ENCODE measurements around the gene DUOXA2.
"Not testable (repeated sequence)": the region's sequence is repeated elsewhere in the genome, so short reads cannot be mapped to it uniquely, and the experiment has no call there.

DUOXA2 gene

DNA sequence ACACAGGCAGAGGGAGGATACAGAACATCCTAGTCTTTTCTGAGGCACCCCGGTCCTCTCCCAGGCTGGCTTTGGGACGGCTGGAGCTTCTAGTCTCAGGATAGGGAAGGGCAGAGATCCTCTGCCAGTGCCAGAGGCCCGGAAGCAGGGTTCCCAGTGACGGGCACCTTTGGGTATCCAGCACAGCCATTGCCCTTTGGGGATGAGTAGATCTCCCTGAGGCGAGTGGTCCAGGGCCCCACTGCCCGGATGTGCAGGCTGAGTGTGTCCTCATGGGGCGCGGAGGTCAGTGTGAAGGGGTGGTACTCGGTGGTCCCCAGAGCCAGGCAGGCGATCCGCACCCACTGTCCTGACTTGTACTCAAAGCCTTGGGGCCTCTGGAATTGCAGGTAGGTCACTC lies 18.5 kb upstream of the DUOXA2 start:
- DNase-seq (ENCODE audit: low read depth, low spot score) = no peak

GRCh38 chr15:45097466-45097865 lies 16.7 kb upstream of the DUOXA2 start:
- no peak for DNase-seq (ENCODE audit: low read depth, low spot score)

- no peak for DNase-seq (ENCODE audit: low read depth, low spot score)
These were observed 14.5 kb upstream of the DUOXA2 start for GRCh38 chr15:45099549-45100165.

DNA sequence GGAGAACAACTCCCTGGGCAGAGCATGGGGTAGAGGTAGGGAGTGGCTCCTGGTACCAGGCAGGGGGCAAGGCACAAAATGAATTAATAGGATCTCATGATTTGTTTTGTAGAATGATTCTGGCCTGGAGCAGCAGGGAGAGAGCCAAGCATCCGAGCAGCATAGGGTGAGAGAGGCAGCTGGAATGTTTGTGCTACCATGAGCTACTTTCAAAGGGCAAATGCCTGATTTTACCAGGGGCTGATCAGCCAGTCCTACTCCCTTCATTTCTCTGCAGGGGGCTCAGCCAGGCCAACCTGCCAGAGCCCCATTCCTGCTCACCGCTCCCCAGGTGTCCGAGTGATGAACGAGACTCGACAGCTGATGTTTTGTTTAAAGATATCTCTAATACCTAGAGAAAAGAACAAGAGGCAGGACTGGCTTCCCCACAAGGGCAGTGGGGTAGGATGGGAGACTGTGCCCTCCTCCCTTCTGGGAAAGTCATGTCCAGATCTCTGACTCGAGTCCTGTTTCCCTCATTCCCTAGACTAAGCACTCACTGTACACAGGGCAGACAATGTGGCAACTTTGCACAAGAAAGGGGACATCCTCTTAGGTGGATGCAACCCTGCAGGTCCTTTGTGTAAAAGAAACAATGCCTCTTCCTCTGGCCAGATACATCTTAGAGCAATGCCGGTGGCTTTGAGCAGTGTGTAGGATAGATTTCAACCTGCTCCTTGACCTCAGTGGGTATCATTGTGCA lies 13.1 kb upstream of the DUOXA2 start:
- DNase-seq (ENCODE audit: low read depth, low spot score) = no peak

GRCh38 chr15:45101749-45102148 lies 12.4 kb upstream of the DUOXA2 start:
- no peak for DNase-seq (ENCODE audit: low read depth, low spot score)

GRCh38 chr15:45102226-45102625 lies 11.9 kb upstream of the DUOXA2 start:
- DNase-seq (ENCODE audit: low read depth, low spot score) = no peak

- DNase-seq (ENCODE audit: low read depth, low spot score) = not testable (repeated sequence)
These were observed 10.0 kb upstream of the DUOXA2 start for GRCh38 chr15:45104170-45104569.

DNA sequence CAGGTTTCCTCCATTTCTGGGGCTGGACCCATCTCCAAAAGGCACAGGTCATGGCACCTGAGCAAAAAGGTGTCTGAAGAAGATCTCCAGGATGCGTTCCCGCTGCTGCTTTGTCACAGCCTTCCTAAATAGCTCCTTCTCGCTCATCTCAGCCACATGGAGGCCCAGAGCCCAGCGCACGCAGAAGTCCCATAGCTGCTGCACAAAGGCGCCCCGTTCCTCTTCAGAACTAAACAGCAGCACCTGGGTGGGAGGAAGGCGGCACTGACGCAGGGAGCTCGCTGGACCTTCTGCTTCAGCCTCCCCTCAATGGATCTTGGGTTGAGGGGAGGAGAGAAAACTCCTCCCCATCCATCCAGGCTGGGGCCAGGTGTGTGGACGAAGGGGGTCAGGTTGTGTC lies 8.5 kb upstream of the DUOXA2 start:
- DNase-seq (ENCODE audit: low read depth, low spot score) = no peak

- no peak for DNase-seq (ENCODE audit: low read depth, low spot score)
These were observed 7.9 kb upstream of the DUOXA2 start for GRCh38 chr15:45106002-45106790.

DNA sequence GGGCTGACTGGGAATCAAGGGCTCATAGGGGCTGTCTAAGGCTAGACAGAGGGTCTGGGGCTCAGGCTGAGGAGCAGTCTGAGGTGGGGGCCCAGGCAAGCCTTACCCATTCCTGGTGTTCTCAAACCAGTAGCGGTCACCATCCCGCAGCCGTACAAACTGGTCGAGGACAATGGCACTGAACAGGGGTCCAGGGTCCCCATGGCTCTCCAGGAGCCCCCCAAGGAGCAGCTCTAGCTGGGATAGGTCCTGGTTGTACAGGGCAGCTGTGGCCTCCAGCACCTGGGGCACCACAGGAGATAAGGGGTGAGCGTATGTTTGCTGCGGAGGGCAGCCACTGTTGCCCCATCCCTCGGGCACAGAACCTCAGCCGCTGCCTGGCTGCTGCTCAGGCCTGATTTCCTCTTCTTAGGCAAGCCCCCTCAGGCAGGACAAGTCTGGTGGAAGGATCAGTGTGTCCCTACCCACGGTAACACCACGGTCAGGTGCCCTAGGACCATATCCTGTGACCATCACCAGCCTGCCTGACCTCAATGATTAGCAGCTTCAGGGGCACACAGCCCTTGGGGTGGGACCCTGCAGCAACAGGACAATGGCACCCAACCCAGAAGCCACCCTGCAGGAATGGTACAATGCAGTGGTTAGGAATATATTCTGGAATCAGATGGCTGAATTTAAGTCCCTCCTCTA lies 6.0 kb upstream of the DUOXA2 start:
- DNase-seq (ENCODE audit: low read depth, low spot score) = no peak

DNA sequence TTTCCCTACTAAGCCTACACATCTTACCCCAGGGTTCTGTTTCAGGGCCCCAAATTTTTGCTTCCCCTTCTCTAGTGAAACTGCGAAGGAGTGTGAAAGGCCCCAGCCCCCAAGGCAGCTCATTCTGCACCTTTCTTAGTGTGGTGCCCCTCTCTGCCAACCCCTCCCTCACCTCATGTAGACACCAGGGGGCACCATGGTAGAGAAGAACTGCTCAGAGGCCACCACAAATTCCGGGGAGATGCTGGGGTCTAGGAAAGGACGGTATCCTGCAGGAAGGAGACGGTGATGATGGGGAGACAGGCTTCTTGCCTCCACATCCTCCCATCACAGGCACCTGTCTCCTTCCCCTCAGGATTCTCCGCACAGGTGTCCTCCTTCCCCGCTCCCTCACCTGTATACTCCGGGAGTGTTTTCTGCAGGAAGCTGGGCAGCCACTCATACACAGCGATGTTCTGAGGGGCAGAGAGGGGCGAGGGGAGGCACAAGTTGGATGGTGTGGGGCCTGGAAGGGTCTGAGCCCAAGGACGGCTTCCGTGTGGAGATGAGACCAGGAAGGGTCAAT lies 3.8 kb upstream of the DUOXA2 start:
- no peak for DNase-seq (ENCODE audit: low read depth, low spot score)

DNA sequence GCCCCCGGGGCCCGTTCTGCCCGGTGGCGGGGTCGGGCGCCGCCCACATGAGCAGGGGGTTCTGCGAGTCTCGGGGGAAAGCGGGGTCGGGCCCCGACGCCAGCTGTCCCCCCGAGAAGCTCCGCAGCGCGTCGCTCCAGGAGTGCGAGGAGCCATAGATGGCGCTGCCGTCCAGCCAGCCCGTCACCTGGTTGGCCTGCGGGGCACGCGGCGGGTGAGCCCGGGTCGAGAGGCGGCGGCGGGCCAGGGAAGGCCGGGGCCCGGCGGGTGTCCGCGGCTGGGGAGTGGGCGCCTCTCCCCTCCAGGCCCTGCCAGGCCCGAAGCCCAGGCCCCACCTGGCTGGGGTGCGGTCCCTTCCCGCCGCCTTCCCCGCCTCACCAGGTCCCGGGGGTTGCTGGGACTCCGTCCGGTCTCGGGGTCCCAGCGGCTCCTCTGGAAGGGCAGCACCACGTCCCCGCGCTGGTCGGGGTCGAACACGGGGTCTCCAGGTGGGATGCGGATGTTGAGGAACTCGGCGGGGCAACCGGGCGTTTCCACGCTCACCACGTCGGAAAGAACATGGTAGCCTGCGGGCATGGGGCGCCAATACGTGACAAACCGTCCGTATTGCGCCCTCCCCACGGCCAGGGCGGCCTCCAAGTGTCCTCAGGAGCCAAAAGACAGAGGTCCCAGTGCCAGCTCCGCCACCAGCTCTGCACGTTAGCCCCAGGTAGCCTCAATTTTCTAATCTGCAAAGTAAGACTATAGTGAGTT lies 2.6 kb upstream of the DUOXA2 start:
- no peak for DNase-seq (ENCODE audit: low read depth, low spot score)

- DNase-seq (ENCODE audit: low read depth, low spot score) = no peak
These were observed 2.0 kb upstream of the DUOXA2 start for GRCh38 chr15:45112143-45112590.

DNA sequence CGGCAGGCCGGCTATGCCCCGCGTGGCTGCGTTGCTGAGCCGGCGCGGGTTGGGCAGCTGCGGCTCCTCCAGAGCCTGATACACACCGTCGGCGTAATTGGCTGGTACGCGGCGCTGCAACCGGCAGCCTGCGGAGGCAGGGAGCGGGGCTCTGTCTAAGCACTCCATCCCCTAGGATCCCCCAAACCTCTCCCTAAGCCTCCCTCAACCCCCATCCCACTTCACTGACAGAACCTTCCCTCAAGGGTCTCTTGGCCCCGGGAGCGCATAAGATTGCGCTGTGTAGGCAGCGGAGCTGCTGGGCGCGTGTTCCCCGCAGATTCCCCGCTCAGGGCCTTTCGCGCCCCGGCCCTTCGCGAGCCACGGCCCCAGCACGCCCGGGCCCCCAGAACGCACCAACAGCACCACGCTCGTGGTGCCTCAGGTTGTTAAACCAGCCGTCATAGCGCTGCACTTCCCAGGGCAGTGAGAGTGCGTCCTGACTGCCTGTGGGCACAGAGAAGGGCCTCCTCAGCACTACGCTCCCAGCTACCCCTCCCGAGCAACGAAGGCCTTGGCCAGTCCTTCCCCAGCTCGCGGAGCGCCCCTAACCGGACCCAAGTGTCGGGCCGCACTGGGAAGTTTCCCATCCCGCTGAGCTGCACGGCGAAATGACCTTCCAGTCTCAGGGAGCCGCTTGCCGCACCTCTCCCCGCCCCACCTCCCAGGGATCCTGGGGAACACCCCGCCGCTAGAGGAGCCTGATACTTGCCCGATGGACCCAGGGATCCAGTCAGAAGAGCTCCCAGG lies 1.3 kb upstream of the DUOXA2 start:
- DNase-seq (ENCODE audit: low read depth, low spot score) = no peak

DNA sequence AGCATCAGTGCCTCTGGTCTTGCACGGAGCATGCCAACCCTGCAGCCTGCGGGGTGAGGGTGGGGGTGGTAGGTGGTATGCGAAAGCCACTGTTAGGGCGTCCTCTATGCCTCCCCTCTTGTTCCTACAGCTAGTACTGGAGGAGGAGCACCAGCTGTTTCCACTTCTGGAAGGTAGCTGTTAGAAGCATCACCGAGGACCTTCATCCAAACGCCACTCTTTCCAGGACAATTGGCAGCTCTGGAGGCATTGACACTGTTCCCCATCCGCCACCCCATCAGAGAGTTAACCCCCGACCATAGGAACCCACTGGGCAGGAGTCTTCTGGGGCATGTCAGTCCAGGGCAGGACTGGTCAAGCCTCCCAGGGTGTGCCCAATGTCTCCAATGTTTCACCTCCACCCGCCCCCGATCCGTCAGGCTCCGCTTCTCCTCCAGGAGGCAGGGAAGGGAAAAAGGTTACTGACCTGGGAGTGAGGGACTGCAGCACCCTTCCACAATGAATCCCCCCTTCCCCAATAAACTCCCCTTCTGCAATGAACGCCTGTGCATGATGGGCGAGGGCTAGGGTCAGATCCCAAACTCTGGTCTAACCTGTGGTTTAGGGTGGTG lies 641 bp upstream of the DUOXA2 start:
- no peak for DNase-seq (ENCODE audit: low read depth, low spot score)

DNA sequence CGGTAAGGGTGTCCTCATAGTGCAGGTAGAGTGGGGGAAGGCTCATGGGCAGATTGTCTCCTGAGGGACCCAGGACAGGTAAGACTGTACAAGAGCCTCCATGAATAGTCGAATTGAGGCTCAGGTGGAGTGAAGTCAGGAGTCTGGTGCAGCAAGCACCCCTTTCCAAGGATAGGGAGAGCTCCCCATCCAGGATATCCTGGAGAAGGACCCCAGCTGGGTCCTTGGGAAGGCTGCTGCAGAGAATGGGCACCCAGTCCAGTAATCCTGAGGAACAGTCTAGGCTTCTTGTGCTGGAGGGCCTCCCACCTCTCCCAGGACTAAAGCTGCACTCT lies 592 bp downstream of the DUOXA2 start:
- no peak for DNase-seq (ENCODE audit: low read depth, low spot score)

GRCh38 chr15:45115312-45115820 lies 1.2 kb downstream of the DUOXA2 start:
- DNase-seq (ENCODE audit: low read depth, low spot score) = no peak

DNA sequence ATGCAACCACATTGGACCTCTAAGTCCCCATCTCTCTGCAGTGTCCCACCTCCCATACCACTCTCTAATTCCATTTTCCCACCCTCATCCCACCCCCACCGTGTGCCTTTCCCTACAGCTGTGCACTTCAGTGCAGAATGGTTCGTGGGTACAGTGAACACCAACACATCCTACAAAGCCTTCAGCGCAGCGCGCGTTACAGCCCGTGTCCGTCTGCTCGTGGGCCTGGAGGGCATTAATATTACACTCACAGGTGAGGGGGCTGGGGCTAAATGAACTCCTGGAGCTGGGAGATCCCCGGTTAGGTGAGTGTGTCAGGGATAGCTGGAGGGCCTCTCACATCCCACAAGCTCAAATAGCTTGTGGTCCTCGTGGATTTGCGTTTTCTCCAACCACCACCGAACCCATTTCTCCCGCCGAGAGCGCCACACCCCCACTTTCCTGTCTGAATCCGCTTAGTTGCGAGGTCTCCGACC lies 1.9 kb downstream of the DUOXA2 start:
- DNase-seq (ENCODE audit: low read depth, low spot score) = no peak

DNA sequence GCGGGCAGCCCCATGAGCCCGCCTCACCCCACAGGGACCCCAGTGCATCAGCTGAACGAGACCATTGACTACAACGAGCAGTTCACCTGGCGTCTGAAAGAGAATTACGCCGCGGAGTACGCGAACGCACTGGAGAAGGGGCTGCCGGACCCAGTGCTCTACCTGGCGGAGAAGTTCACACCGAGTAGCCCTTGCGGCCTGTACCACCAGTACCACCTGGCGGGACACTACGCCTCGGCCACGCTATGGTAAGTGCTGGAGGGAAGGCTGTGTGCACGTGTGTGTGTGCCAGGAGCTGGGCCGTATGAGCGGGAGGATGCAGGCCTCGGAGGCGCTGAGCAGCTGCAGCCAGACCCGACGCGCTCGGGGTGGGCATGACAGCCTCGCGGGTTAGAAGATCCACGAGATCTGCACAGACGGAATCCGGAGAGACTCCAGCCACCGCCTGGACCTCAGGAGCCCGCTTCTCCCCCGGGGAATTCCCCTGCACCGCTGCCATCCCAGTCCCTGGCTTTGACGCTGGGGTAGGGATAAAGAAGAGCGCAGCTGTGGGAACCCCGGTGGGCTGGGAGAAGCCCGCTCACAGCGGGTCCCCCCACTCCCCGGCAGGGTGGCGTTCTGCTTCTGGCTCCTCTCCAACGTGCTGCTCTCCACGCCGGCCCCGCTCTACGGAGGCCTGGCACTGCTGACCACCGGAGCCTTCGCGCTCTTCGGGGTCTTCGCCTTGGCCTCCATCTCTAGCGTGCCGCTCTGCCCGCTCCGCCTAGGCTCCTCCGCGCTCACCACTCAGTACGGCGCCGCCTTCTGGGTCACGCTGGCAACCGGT lies 2.6 kb downstream of the DUOXA2 start:
- DNase-seq (ENCODE audit: low read depth, low spot score) = no peak

All from activated CD4-positive, CD25-positive, alpha-beta regulatory T cell treated with anti-CD3 and anti-CD28 coated beads, Interleukin-2, amount 50 U/mL, for 16 hours (primary cell).